BE2C (cell line): ENCODE results near the gene TM9SF4.

Experiments used
- DNase-seq: peaks from one replicate; pipeline ENCODE4 v3.0.0-alpha.2; 2020
- H3K27me3 ChIP-seq: fragments of 250-450 bp; sonication (Bioruptor Pico); 2 replicates; pipeline ENCODE4 v1.5.1; 2020; ENCODE audit warnings: mild to moderate bottlenecking
- H3K36me3 ChIP-seq: fragments of 250-450 bp; sonication (Bioruptor Pico); 2 replicates; pipeline ENCODE4 v1.5.1; 2020; ENCODE audit warnings: mild to moderate bottlenecking
- H3K4me1 ChIP-seq: fragments of 250-450 bp; sonication (Bioruptor Pico); 2 replicates; pipeline ENCODE4 v1.5.1; 2020
- H3K4me3 ChIP-seq: 2 replicates; pipeline ENCODE4 v1.5.1; 2011; ENCODE audit warnings: low read depth, low read length
- H3K9me3 ChIP-seq: fragments of 250-450 bp; sonication (Bioruptor Pico); 2 replicates; pipeline ENCODE4 v1.5.1; 2020
- CTCF ChIP-seq: IDR thresholded peaks from 2 replicates; pipeline ENCODE4 v1.5.1; 2012; ENCODE audit warnings: mild to moderate bottlenecking, low read depth, low read length

Gene TM9SF4

GRCh38 chr20:32181606-32182005 lies 72.1 kb downstream of the TM9SF4 start:
- no peak for DNase-seq

GRCh38 chr20:32183947-32184635 lies 74.6 kb downstream of the TM9SF4 start:
- H3K27me3 ChIP-seq: no peaks in the 10 kb centered on the region
- TF ChIP-seq CTCF: no peak
- DNase-seq: no peak
- H3K36me3 ChIP-seq: no peaks in the 10 kb centered on the region
- H3K4me1 ChIP-seq: no peaks in the 10 kb centered on the region
- H3K4me3 ChIP-seq: no peak overlapping the region
- no peaks in the 10 kb centered on the region for H3K9me3 ChIP-seq

More at GRCh38 chr20:32181606-32182005, 72.1 kb downstream of the TM9SF4 start:
- no peaks in the 10 kb centered on the region for H3K9me3 ChIP-seq
- no peaks in the 10 kb centered on the region for H3K27me3 ChIP-seq
- no peak for TF ChIP-seq CTCF
- no peaks in the 10 kb centered on the region for H3K4me1 ChIP-seq
- no peak overlapping the region for H3K4me3 ChIP-seq
- H3K36me3 ChIP-seq: no peaks in the 10 kb centered on the region

GRCh38 chr20:32184961-32185603 lies 75.6 kb downstream of the TM9SF4 start:
- H3K27me3 ChIP-seq: no peaks in the 10 kb centered on the region
- TF ChIP-seq CTCF: no peak
- no peaks in the 10 kb centered on the region for H3K4me1 ChIP-seq
- H3K4me3 ChIP-seq: no peak overlapping the region
- no peaks in the 10 kb centered on the region for H3K36me3 ChIP-seq
- DNase-seq: no peak
- no peaks in the 10 kb centered on the region for H3K9me3 ChIP-seq

- no peak for TF ChIP-seq CTCF
Observed at GRCh38 chr20:32186506-32186905, 77.0 kb downstream of the TM9SF4 start.

GRCh38 chr20:32188376-32189122 lies 79.0 kb downstream of the TM9SF4 start:
- no peak for TF ChIP-seq CTCF
- DNase-seq: no peak
- Histone ChIP-seq H3K9me3 (no peaks in the 10 kb centered on the region), H3K27me3 (no peaks in the 10 kb centered on the region), H3K4me1 (no peaks in the 10 kb centered on the region), H3K4me3 (no peak overlapping the region), H3K36me3 (no peaks in the 10 kb centered on the region)

More at GRCh38 chr20:32186506-32186905, 77.0 kb downstream of the TM9SF4 start:
- no peak overlapping the region for H3K4me3 ChIP-seq
- no peaks in the 10 kb centered on the region for H3K27me3 ChIP-seq
- no peaks in the 10 kb centered on the region for H3K9me3 ChIP-seq
- no peak for DNase-seq
- no peaks in the 10 kb centered on the region for H3K36me3 ChIP-seq
- H3K4me1 ChIP-seq: no peaks in the 10 kb centered on the region

GRCh38 chr20:32189123-32189410 lies 79.6 kb downstream of the TM9SF4 start:
- no peaks in the 10 kb centered on the region for H3K4me1 ChIP-seq
- no peak for DNase-seq
- H3K27me3 ChIP-seq: no peaks in the 10 kb centered on the region
- no peak overlapping the region for H3K4me3 ChIP-seq
- TF ChIP-seq CTCF: no peak
- H3K9me3 ChIP-seq: no peaks in the 10 kb centered on the region
- H3K36me3 ChIP-seq: no peaks in the 10 kb centered on the region
